HEK293 (cell line): ENCODE data around the gene MEAK7.
A peak's percentile ranks its signal among the peaks of the same experiment; 100 is the strongest.

Experiments used
- CTCF ChIA-PET: fragments of 350-600 bp; formaldehyde crosslinking; extraction: SDS; loops from one replicate; lab custom pipeline; 2021; ENCODE audit warnings: antibody characterized with exemption; lab: Yijun Ruan, JAX
- POLR2A ChIA-PET: fragments of 300-600 bp; formaldehyde crosslinking; extraction: SDS; loops from one replicate; lab custom pipeline; 2020; ENCODE audit warnings: antibody characterized with exemption, inconsistent platforms; lab: Yijun Ruan, JAX
- H3K27ac ChIP-seq: fragments of 200-500 bp; sonication (Bioruptor generic); 2 replicates; pipeline ENCODE4 v1.5.1; 2014; ENCODE audit warnings: low read depth, low read length, control low read depth, inconsistent platforms; ENCODE audit errors: extremely low read depth
- H3K36me3 ChIP-seq, 2 experiments: fragments of 200-500 bp in 1 of 2; sonication (Bioruptor generic) in 1 of 2; 1 replicate in 1 of 2; 2 replicates in 1 of 2; pipeline ENCODE4 v1.5.1; 2014 to 2017; ENCODE audit warnings: inconsistent platforms in 2 of 2, low read length in 2 of 2; ENCODE audit not compliant: control insufficient read depth in 2 of 2, insufficient read depth in 1 of 2
- H3K4me1 ChIP-seq: fragments of 200-500 bp; sonication (Bioruptor generic); 2 replicates; pipeline ENCODE4 v1.5.1; 2014; ENCODE audit warnings: mild to moderate bottlenecking, low read length, inconsistent platforms; ENCODE audit not compliant: control insufficient read depth, insufficient read depth
- H3K4me3 ChIP-seq: 2 replicates; pipeline ENCODE4 v1.5.1; 2011; ENCODE audit warnings: low read depth, mild to moderate bottlenecking, control low read depth, low read length, moderate library complexity
- H3K9me3 ChIP-seq: fragments of 200-500 bp; sonication (Bioruptor generic); 2 replicates; pipeline ENCODE4 v1.5.1; 2014; ENCODE audit warnings: low read depth, low read length, inconsistent platforms; ENCODE audit not compliant: control insufficient read depth, insufficient read depth
- BCL11A ChIP-seq: fragments of 450-650 bp; formaldehyde crosslinking; IDR thresholded peaks from 2 replicates; pipeline ENCODE4 v1.5.1; 2016; ENCODE audit warnings: low read depth, missing biosample characterization, missing genetic modification characterization
- BCL6B ChIP-seq: fragments of 450-650 bp; formaldehyde crosslinking; IDR thresholded peaks from 2 replicates; pipeline ENCODE4 v1.5.1; 2017; ENCODE audit warnings: missing biosample characterization, missing genetic modification characterization
- CTCF ChIP-seq: fragments of 450-650 bp; formaldehyde crosslinking; IDR thresholded peaks from 2 replicates; pipeline ENCODE4 v1.5.1; 2016; ENCODE audit warnings: missing biosample characterization, missing genetic modification characterization
- EGR2 ChIP-seq: fragments of 450-650 bp; formaldehyde crosslinking; IDR thresholded peaks from 2 replicates; pipeline ENCODE4 v1.5.1; 2016; ENCODE audit warnings: low read depth, missing biosample characterization, missing genetic modification characterization
- GFI1B ChIP-seq: fragments of 450-650 bp; formaldehyde crosslinking; IDR thresholded peaks from 2 replicates; pipeline ENCODE4 v1.5.1; 2016; ENCODE audit warnings: missing biosample characterization, missing genetic modification characterization
- KLF9 ChIP-seq: fragments of 450-650 bp; formaldehyde crosslinking; IDR thresholded peaks from 2 replicates; pipeline ENCODE4 v1.5.1; 2016; ENCODE audit warnings: missing biosample characterization, missing genetic modification characterization, low read depth
- PRDM10 ChIP-seq: fragments of 450-650 bp; formaldehyde crosslinking; IDR thresholded peaks from 2 replicates; pipeline ENCODE4 v1.5.1; 2016; ENCODE audit warnings: missing biosample characterization, missing genetic modification characterization
- TCF7L2 ChIP-seq: IDR thresholded peaks from 2 replicates; pipeline ENCODE4 v1.6.1; 2011; ENCODE audit warnings: low read depth, mild to moderate bottlenecking, inconsistent platforms, low read length, moderate library complexity, borderline replicate concordance
- ZBTB17 ChIP-seq: fragments of 450-650 bp; formaldehyde crosslinking; IDR thresholded peaks from 2 replicates; pipeline ENCODE4 v1.5.1; 2016; ENCODE audit warnings: missing biosample characterization, missing genetic modification characterization
- ZFP37 ChIP-seq: fragments of 450-650 bp; formaldehyde crosslinking; IDR thresholded peaks from 2 replicates; pipeline ENCODE4 v1.5.1; 2016; ENCODE audit warnings: missing biosample characterization, missing genetic modification characterization
- ZNF10 ChIP-seq: fragments of 450-650 bp; formaldehyde crosslinking; IDR thresholded peaks from 2 replicates; pipeline ENCODE4 v1.5.1; 2017; ENCODE audit warnings: missing biosample characterization, missing genetic modification characterization
- ZNF121 ChIP-seq: fragments of 450-650 bp; formaldehyde crosslinking; IDR thresholded peaks from 2 replicates; pipeline ENCODE4 v1.5.1; 2016; ENCODE audit warnings: missing biosample characterization, missing genetic modification characterization
- ZNF140 ChIP-seq: fragments of 450-650 bp; formaldehyde crosslinking; IDR thresholded peaks from 2 replicates; pipeline ENCODE4 v1.5.1; 2016; ENCODE audit warnings: missing biosample characterization, missing genetic modification characterization
- ZNF280D ChIP-seq: fragments of 450-650 bp; formaldehyde crosslinking; IDR thresholded peaks from 2 replicates; pipeline ENCODE4 v1.5.1; 2016; ENCODE audit warnings: missing biosample characterization, missing genetic modification characterization
- ZNF335 ChIP-seq: fragments of 450-650 bp; formaldehyde crosslinking; conservative IDR thresholded peaks from 2 replicates; pipeline ENCODE4 v1.5.1; 2016; ENCODE audit warnings: missing biosample characterization, missing genetic modification characterization
- ZNF366 ChIP-seq: fragments of 450-650 bp; formaldehyde crosslinking; conservative IDR thresholded peaks from 2 replicates; pipeline ENCODE4 v1.5.1; 2016; ENCODE audit warnings: missing biosample characterization, missing genetic modification characterization
- ZNF423 ChIP-seq: fragments of 450-650 bp; formaldehyde crosslinking; IDR thresholded peaks from 2 replicates; pipeline ENCODE4 v1.5.1; 2016; ENCODE audit warnings: missing biosample characterization, missing genetic modification characterization
- ZNF473 ChIP-seq: fragments of 450-650 bp; formaldehyde crosslinking; IDR thresholded peaks from 2 replicates; pipeline ENCODE4 v1.5.1; 2017; ENCODE audit warnings: missing biosample characterization, missing genetic modification characterization
- ZNF600 ChIP-seq: fragments of 450-650 bp; formaldehyde crosslinking; IDR thresholded peaks from 2 replicates; pipeline ENCODE4 v1.5.1; 2016; ENCODE audit warnings: missing biosample characterization, missing genetic modification characterization
- ZNF624 ChIP-seq: fragments of 450-650 bp; formaldehyde crosslinking; IDR thresholded peaks from 2 replicates; pipeline ENCODE4 v1.5.1; 2017; ENCODE audit warnings: missing biosample characterization, missing genetic modification characterization
- ZNF645 ChIP-seq: fragments of 450-650 bp; formaldehyde crosslinking; IDR thresholded peaks from 2 replicates; pipeline ENCODE4; 2016; ENCODE audit warnings: missing biosample characterization, missing genetic modification characterization
- ZNF654 ChIP-seq: fragments of 450-650 bp; formaldehyde crosslinking; IDR thresholded peaks from 2 replicates; pipeline ENCODE4 v1.5.1; 2016; ENCODE audit warnings: low read depth, missing biosample characterization, missing genetic modification characterization
- ZNF704 ChIP-seq: fragments of 450-650 bp; formaldehyde crosslinking; IDR thresholded peaks from 2 replicates; pipeline ENCODE4 v1.5.1; 2016; ENCODE audit warnings: missing biosample characterization, missing genetic modification characterization
- ZNF830 ChIP-seq: fragments of 450-650 bp; IDR thresholded peaks from 2 replicates; pipeline ENCODE4 v1.5.0; 2018; ENCODE audit warnings: missing biosample characterization, missing genetic modification characterization, low read depth, mild to moderate bottlenecking, moderate library complexity

The MEAK7 gene

GRCh38 chr16:84511831-84512230 is 7.4 kb upstream of the MEAK7 start (continued):
- TF ChIP-seq ZNF473 (tag by site-specific recombination) (no peak), ZNF140 (tag by site-specific recombination) (no peak), EGR2 (tag by site-specific recombination) (no peak), ZNF830 (tag by site-specific recombination) (no peak)
- TF ChIP-seq, all 188 proteins: peak for 0

- Histone ChIP-seq H3K4me3 (no peak overlapping the region), H3K36me3 (no peaks in the 10 kb centered on the region), H3K9me3 (no peaks in the 10 kb centered on the region), H3K4me1 (no peaks in the 10 kb centered on the region; the same call in 1 of the 2 replicates), H3K27ac (no peak overlapping the region)
- ChIA-PET POLR2A (interaction anchor here (0.7 kb wide), 2 partner anchors 15 to 499 kb away, joined by 3 to 5 read pairs; no protein-coding TSS in a partner anchor), CTCF (interaction anchor here (0.6 to 12.1 kb wide), 35 partner anchors 9 to 696 kb away, joined by 3 to 137 read pairs (median 4); partner anchors contain the start of genes COTL1 and KLHL36)
- TF ChIP-seq ZFP37 (tag by site-specific recombination) (no peak), TCF7L2 (no peak), ZNF645 (tag by site-specific recombination) (no peak), ZNF10 (tag by site-specific recombination) (peak; percentile 73), ZNF704 (no peak), ZNF423 (tag by site-specific recombination) (no peak), ZNF624 (tag by site-specific recombination) (no peak), ZNF121 (tag by site-specific recombination) (no peak), GFI1B (tag by site-specific recombination) (peak; percentile 83), ZNF600 (tag by site-specific recombination) (peak; percentile 38; the same call in 1 of the 2 replicates), ZBTB17 (tag by site-specific recombination) (peak; percentile 71), ZNF366 (tag by site-specific recombination) (peak; percentile 70), PRDM10 (peak; percentile 91), BCL6B (tag by site-specific recombination) (no peak), ZNF654 (tag by site-specific recombination) (peak; percentile 79), CTCF (tag by site-specific recombination) (peak; percentile 71), ZNF335 (peak; percentile 19; the same call in 1 of the 2 replicates), BCL11A (no peak), KLF9 (tag by site-specific recombination) (no peak), ZNF280D (no peak)
These were observed 6.8 kb upstream of the MEAK7 start for GRCh38 chr16:84511180-84511800.
